Measurements from ENCODE around the gene DNPH1. TPM values are rescaled to one million over a fixed set of nuclear protein-coding genes. Genes with fewer than 3 reads are reported as not detected.

DNPH1 gene
- total RNA-seq: 39.1 TPM

GRCh38 chr6:43228951-43229802, at the start of gene DNPH1:
Gene DNPH1, minus strand, starts transcription at chr6:43229481. Its CDS starts 25 bp downstream, at chr6:43229456.
- intact Hi-C loops (cut with DNase I): loop anchor here (2.0 to 5.0 kb wide), 2 partner anchors 18 to 278 kb away; no protein-coding TSS in a partner anchor

GRCh38 chr6:43278524-43279078, 49.3 kb upstream of the DNPH1 start:
- TF ChIP-seq CTCF (IDR thresholded peaks at IDR 0.05): no peak
- H3K27me3 ChIP-seq: peaks cover 5% of the 10 kb centered on the region
- H3K4me1 ChIP-seq: peaks cover 6 to 9% of the 10 kb centered on the region in 2 donors
- no peak overlapping the region for H3K27ac ChIP-seq
- no peak for DNase-seq (ENCODE audit: low spot score in 2 of 2)
- no peaks in the 10 kb centered on the region for H3K36me3 ChIP-seq
- intact Hi-C loops (cut with DNase I): no loop called here
- H3K9me3 ChIP-seq: no peaks in the 10 kb centered on the region
- no peak overlapping the region for H3K4me3 ChIP-seq

More at GRCh38 chr6:43228951-43229802, at the start of gene DNPH1:
- peak; percentile 57 to 93 (median 77) for TF ChIP-seq CTCF (IDR thresholded peaks at IDR 0.05)
- Histone ChIP-seq H3K4me3 (peak within 1 kb of the TSS; percentile 74 to 78), H3K4me1 (peaks cover 3 to 6% of the 10 kb centered on the region in 2 donors), H3K27ac (no peak within 1 kb of the TSS), H3K9me3 (no peaks in the 10 kb centered on the region), H3K27me3 (no peaks in the 10 kb centered on the region), H3K36me3 (peaks cover 0 to 4% of the 10 kb centered on the region in 2 donors)
- DNase-seq (ENCODE audit: low spot score in 2 of 2): peak; percentile 25 to 84

GRCh38 chr6:43277643-43278523, 48.6 kb upstream of the DNPH1 start:
- no peak for DNase-seq (ENCODE audit: low spot score in 2 of 2)
- Histone ChIP-seq H3K36me3 (no peaks in the 10 kb centered on the region), H3K4me1 (peaks cover 6 to 9% of the 10 kb centered on the region in 2 donors), H3K27me3 (peaks cover 5% of the 10 kb centered on the region), H3K27ac (no peak overlapping the region), H3K4me3 (no peak overlapping the region), H3K9me3 (no peaks in the 10 kb centered on the region)
- no peak for TF ChIP-seq CTCF (IDR thresholded peaks at IDR 0.05)
- intact Hi-C loops (cut with DNase I): no loop called here

GRCh38 chr6:43277306-43277642, 48.0 kb upstream of the DNPH1 start:
- no peaks in the 10 kb centered on the region for H3K9me3 ChIP-seq
- H3K4me1 ChIP-seq: peaks cover 6 to 9% of the 10 kb centered on the region in 2 donors
- intact Hi-C loops (cut with DNase I): no loop called here
- H3K36me3 ChIP-seq: no peaks in the 10 kb centered on the region
- no peak for DNase-seq (ENCODE audit: low spot score in 2 of 2)
- H3K27ac ChIP-seq: no peak overlapping the region
- H3K4me3 ChIP-seq: no peak overlapping the region
- peaks cover 5% of the 10 kb centered on the region for H3K27me3 ChIP-seq
- TF ChIP-seq CTCF (IDR thresholded peaks at IDR 0.05): no peak

- Histone ChIP-seq H3K4me1 (peaks cover 6 to 9% of the 10 kb centered on the region in 2 donors), H3K36me3 (no peaks in the 10 kb centered on the region), H3K27ac (no peak overlapping the region), H3K9me3 (no peaks in the 10 kb centered on the region), H3K4me3 (no peak overlapping the region), H3K27me3 (peaks cover 5% of the 10 kb centered on the region)
- intact Hi-C loops (cut with DNase I): no loop called here
- DNase-seq (ENCODE audit: low spot score in 2 of 2): no peak
- TF ChIP-seq CTCF (IDR thresholded peaks at IDR 0.05): no peak
These were observed 47.5 kb upstream of the DNPH1 start for GRCh38 chr6:43276577-43277305.

Data from ascending aorta (tissue), 2 donors.